ENCODE measurements around the gene CHCHD6. TPM values are rescaled to one million over a fixed set of nuclear protein-coding genes. Genes with fewer than 3 reads are reported as not detected.
A peak's percentile ranks its signal among the peaks of the same experiment; 100 is the strongest.

The CHCHD6 gene
- total RNA-seq = 1 to 10 TPM; 1.7 to 5.3 (median 4.2) TPM
- long read RNA-seq, partial matches to known transcripts = 1 of 2 reads
- long read RNA-seq, other reads (novel, unspliced or antisense) = 0 of 2 reads

- no peaks in the 10 kb centered on the region for H3K36me3 ChIP-seq
- TF ChIP-seq POLR2A (IDR thresholded peaks at IDR 0.05) (no peak), CTCF (IDR thresholded peaks at IDR 0.05) (no peak)
- H3K27ac ChIP-seq = no peak within 1 kb of the TSS
- intact Hi-C loops (cut with DNase I) = no loop called here
- H3K9me3 ChIP-seq = no peaks in the 10 kb centered on the region
- H3K4me1 ChIP-seq = peaks cover 0 to 11% (median 0%) of the 10 kb centered on the region in 4 donors
- 6% methylated on average over 16 of the region's 69 CpGs for WGBS (ENCODE audit: insufficient coverage, low coverage, low lambda C conversion rate, missing lambda C conversion rate)
- peak within 1 kb of the TSS; percentile 65 to 89 (median 73) for H3K4me3 ChIP-seq
- DNase-seq (peak; percentile 94 to 96 (median 96)), ATAC-seq (peak; percentile 99 to 100 (median 99))
- H3K27me3 ChIP-seq = no peaks in the 10 kb centered on the region
These were observed at the start of gene CHCHD6 for GRCh38 chr3:126703512-126704493. Gene CHCHD6, plus strand, starts transcription at chr3:126704240. Its CDS starts 73 bp downstream, at chr3:126704313.

GRCh38 chr3:126654571-126655383, 49.3 kb upstream of the CHCHD6 start, which contains the start of gene TXNRD3:
Gene TXNRD3, minus strand, starts transcription at chr3:126655124.
- peak; percentile 97 to 98 (median 98) for ATAC-seq
- WGBS (ENCODE audit: insufficient coverage, low coverage, low lambda C conversion rate, missing lambda C conversion rate) = 0% methylated on average over 10 of the region's 102 CpGs
- H3K4me3 ChIP-seq = peak within 1 kb of the TSS; percentile 63 to 92 (median 69)
- no peaks in the 10 kb centered on the region for H3K4me1 ChIP-seq
- TF ChIP-seq CTCF (IDR thresholded peaks at IDR 0.05) = peak in 3 of 4 donors; percentile 3 to 24 (median 5)
- TF ChIP-seq POLR2A (IDR thresholded peaks at IDR 0.05) = peak; percentile 85
- DNase-seq = peak; percentile 92 to 94 (median 93)
- no peaks in the 10 kb centered on the region for H3K9me3 ChIP-seq
- no peaks in the 10 kb centered on the region for H3K27me3 ChIP-seq
- intact Hi-C loops (cut with DNase I) = no loop called here
- peak within 1 kb of the TSS; percentile 80 to 92 (median 86) for H3K27ac ChIP-seq
- H3K36me3 ChIP-seq = no peaks in the 10 kb centered on the region

- DNase-seq (no peak), ATAC-seq (no peak)
- H3K27me3 ChIP-seq = no peaks in the 10 kb centered on the region
- H3K36me3 ChIP-seq = no peaks in the 10 kb centered on the region
- H3K4me1 ChIP-seq = no peaks in the 10 kb centered on the region
- 77% methylated on average over 4 of the region's 11 CpGs for WGBS (ENCODE audit: insufficient coverage, low coverage, low lambda C conversion rate, missing lambda C conversion rate)
- no peak overlapping the region for H3K4me3 ChIP-seq
- intact Hi-C loops (cut with DNase I) = no loop called here
- no peak overlapping the region for H3K27ac ChIP-seq
- TF ChIP-seq POLR2A (IDR thresholded peaks at IDR 0.05) (no peak), CTCF (IDR thresholded peaks at IDR 0.05) (no peak)
- no peaks in the 10 kb centered on the region for H3K9me3 ChIP-seq
These were observed 48.2 kb upstream of the CHCHD6 start for GRCh38 chr3:126655887-126656286.

- H3K27me3 ChIP-seq = no peaks in the 10 kb centered on the region
- no peak for DNase-seq
- H3K4me3 ChIP-seq = no peak overlapping the region
- no peaks in the 10 kb centered on the region for H3K36me3 ChIP-seq
- no peaks in the 10 kb centered on the region for H3K9me3 ChIP-seq
- ATAC-seq = no peak
- no peak overlapping the region for H3K27ac ChIP-seq
- WGBS (ENCODE audit: insufficient coverage, low coverage, low lambda C conversion rate, missing lambda C conversion rate) = 72% methylated on average over 6 of the region's 8 CpGs
- no peaks in the 10 kb centered on the region for H3K4me1 ChIP-seq
- TF ChIP-seq CTCF (IDR thresholded peaks at IDR 0.05) (no peak), POLR2A (IDR thresholded peaks at IDR 0.05) (no peak)
- intact Hi-C loops (cut with DNase I) = no loop called here
These were observed 47.5 kb upstream of the CHCHD6 start for GRCh38 chr3:126656371-126657134.

All from right lobe of liver (tissue), 6 donors.